Activated CD4-positive, CD25-positive, alpha-beta regulatory T cell treated with anti-CD3 and anti-CD28 coated beads, Interleukin-2, amount 50 U/mL, for 24 hours (primary cell): ENCODE data around the gene RYK.
"Not testable (repeated sequence)": the region's sequence is repeated elsewhere in the genome, so short reads cannot be mapped to it uniquely, and the experiment has no call there.

ENCODE experiments used
- ATAC-seq, 2 donors: fragments of 150-1000 bp; cut with Tn5 transposase; one replicate each; pipeline ENCODE4 v1.10.0; 2021; ENCODE audit warnings: mild to moderate bottlenecking in 1 of 2, moderate library complexity in 1 of 2

Gene RYK

GRCh38 chr3:134250717-134251220, at the start of gene RYK:
TSS of gene RYK (minus strand) at chr3:134250859. CDS start at chr3:134250654, 205 bp downstream.
- peak; percentile 85 for ATAC-seq

GRCh38 chr3:134299888-134300206, 49.2 kb upstream of the RYK start:
- ATAC-seq = no peak

GRCh38 chr3:134299185-134299887, 48.7 kb upstream of the RYK start:
- no peak for ATAC-seq

GRCh38 chr3:134298249-134298648, 47.6 kb upstream of the RYK start:
- ATAC-seq = no peak

- ATAC-seq = no peak
These were observed 46.0 kb upstream of the RYK start for GRCh38 chr3:134296616-134297015.

GRCh38 chr3:134295930-134296329, 45.3 kb upstream of the RYK start:
- ATAC-seq = no peak

GRCh38 chr3:134294302-134295280, 43.9 kb upstream of the RYK start:
- ATAC-seq = peak; percentile 99 to 100

GRCh38 chr3:134291319-134292254, 40.9 kb upstream of the RYK start:
- ATAC-seq = no peak

- ATAC-seq = no peak
These were observed 36.9 kb upstream of the RYK start for GRCh38 chr3:134287512-134287911.

GRCh38 chr3:134284438-134284837, 33.8 kb upstream of the RYK start:
- no peak for ATAC-seq

DNA sequence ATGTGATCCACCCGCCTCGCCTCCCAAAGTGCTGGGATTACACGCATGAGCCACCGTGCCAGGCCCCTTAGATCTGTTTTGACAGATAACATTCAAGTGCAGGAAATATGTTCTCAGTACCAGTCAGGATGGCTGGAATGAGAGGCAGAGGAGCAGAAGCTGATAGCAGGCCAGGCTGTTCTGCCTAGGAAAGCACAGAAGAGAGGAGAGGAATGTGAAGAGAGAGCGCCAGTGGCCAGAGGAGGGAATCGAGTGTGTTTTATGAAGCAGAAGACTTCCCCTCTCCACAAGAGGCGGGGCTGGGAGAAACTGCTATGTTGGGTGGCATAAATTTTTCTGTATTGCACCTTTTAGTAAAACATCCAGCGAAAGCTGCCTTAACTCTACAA, 32.0 kb upstream of the RYK start:
- ATAC-seq = no peak

DNA sequence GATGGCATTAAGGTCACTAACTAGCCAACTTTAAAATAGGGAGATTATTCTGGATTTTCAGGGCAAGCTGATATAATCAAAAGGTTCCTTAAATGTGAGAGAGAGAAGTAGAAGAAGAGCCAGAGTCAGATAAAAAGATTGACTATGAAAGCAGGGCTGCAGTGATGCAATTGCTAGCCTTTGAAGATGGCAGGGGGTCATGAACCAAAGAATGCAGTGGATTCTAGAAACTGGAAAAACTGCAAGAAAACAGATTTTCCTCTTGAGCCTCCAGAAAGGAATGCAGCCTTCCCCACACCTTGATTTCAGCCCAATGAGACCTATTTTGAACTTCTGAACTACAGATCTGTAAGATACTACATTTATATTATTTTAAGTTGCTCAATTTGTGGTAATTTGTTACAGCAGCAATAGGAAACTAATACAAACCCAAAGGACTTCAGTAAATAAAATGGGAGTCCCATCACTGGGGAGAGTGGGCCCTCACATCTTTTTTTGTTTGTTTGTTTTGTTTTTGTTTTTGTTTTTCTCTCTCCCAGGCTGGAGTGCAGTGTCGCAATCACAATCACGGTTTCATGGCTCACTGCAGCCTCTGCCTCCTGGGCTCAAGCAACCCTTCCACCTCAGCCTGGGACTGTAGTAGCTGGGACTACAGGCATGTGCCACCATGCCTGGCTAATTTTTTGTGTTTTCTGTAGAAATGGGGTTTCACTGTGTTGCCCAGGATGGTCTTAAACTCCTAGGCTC, 31.4 kb upstream of the RYK start:
- ATAC-seq = no peak

GRCh38 chr3:134279466-134279865, 28.8 kb upstream of the RYK start:
- no peak for ATAC-seq

DNA sequence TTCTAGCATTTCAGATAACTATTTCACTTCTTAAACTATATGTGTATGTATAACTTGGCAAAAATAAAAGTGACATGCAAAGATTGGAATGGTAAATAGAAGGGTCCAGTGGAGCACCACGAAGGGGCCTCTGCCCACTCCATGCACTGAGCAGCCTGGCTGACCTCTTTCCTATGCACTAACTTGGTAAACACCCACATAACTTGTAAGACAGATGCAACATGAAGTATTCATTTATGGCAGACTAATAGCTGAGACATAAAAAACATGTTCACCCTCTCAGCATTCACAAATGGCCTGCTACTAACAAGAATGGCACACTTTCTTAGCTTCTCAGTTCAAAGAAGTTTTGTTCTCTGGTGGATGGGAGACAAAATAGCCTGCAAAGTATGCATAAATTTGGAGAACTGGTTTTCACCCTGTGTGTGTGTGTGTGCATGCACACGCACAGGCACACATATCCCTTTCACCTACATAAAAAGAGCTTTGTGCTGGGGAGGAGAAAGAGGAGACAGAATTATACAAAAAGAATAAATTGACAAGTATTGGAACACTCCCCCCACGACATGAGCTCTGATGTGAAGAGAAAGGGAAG, 26.5 kb upstream of the RYK start:
- no peak for ATAC-seq

- ATAC-seq = no peak
These were observed 25.4 kb upstream of the RYK start for GRCh38 chr3:134276086-134276485.

DNA sequence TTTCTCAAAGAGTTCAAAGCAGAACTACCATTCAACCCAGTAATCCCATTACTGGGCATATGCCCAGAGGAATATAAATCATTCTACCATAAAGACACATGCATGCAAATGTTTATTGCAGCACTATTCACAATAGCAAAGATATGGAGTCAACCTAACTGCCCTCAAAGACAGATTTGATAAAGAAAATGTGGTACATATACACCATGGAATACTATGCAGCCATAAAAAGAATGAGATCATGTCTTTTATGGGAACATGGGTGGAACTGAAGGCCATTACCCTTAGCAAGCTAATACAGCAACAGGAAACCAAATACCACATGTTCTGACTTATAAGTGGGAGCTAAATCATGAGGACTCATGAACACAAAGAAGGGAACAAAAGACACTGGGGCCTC, 24.5 kb upstream of the RYK start:
- not testable (repeated sequence) for ATAC-seq

DNA sequence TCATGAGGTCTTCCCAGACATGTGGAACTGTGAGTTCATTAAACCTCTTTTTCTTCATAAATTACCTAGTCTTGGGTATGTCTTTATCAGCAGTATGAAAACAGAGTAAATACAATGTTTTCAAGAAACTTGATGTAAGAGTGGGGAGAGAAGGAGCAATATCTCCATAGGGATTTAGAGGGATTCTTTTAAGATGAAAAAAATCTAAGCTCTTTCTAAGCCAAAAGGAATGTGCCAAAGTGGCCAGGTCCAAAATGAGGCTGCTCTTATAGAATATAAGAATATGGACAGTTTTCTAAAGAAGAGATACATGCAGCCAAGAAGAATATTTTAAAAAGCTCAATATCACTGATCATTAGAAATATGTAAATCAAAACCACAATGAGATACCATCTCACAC, 23.9 kb upstream of the RYK start:
- ATAC-seq = no peak

DNA sequence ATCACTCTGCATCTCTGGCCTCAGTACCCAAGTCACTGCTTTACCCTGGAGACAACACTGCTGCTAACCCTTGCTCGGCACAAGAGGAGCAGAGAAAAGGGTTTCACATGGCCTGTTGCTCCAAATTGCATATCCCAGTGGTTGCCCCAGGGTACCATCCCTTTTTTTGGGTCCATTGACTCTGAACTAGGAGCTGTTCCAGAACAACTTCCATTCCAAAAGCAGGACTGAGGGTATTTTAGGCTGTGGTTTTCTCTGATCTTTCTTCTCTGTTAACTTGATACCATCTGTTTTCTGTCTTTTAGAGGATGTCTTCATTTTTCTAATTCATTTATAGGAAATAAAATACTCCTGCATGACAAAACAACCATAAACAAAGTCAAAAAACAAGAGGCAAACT, 17.3 kb upstream of the RYK start:
- no peak for ATAC-seq

DNA sequence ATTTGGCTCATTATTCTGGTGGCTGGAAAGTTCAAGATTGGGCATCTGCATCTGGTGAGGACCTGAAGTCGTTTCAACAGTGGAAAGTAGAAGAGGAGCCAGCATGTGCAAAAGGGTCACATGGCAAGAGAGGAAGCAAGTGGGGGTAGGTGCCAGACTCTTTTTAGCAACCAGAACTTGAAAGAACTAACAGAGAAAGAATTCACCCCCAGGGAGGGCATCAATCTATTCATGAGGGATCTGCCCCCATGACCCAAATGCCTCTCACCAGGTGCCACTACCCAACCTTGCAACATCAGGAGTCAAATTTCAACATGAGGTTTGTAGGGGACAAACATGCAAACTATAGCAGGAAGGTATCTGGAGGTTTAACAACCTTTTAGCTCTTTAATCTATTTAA, 10.3 kb upstream of the RYK start:
- no peak for ATAC-seq

GRCh38 chr3:134258761-134259347, 8.2 kb upstream of the RYK start:
- ATAC-seq = no peak

DNA sequence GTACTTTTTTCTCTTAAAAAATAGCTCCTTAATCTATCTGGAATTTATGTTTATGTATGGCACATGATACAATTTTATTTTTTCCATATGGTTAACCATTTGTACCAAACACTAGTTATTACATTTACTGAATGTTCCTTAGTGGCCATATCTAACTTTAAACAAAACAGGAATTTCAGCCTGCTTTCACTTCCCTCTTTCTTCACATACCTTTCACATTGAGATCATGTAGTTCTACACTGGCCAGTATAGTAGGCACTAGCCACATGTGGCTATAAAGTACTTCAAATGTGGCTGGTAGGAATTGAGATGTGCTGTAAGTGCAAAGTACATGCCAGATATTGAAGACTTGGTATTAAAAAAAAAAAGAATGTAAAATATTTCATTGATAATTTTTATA, 4.7 kb upstream of the RYK start:
- ATAC-seq = no peak
